K562 (cell line): ENCODE data around the gene ZDHHC3. TPM values are rescaled to one million over a fixed set of nuclear protein-coding genes. Genes with fewer than 3 reads are reported as not detected.

Experiments used
- ATAC-seq: fragments of 200-7000 bp; cut with Tn5 transposase; 3 replicates; pipeline ENCODE4 v1.9.1; 2020; ENCODE audit warnings: moderate library complexity
- BruUV-seq: library from RNA; stranded (reverse); fragments of 400-500 nt; replicated peaks from 2 replicates; lab custom pipeline; 2021; lab: Mats Ljungman, UMichigan
- CTCF ChIA-PET: fragments of 300-600 bp; formaldehyde crosslinking; extraction: SDS; loops from one replicate; lab custom pipeline; 2021; ENCODE audit warnings: low intra/inter-chr PET ratio; lab: Yijun Ruan, JAX
- POLR2A ChIA-PET: fragments of 300-600, 350-650 bp; sonication (Branson Sonifier 250); formaldehyde crosslinking; extraction: SDS; loops from one replicate; lab custom pipeline; 2021; ENCODE audit warnings: antibody characterized with exemption, inconsistent platforms; lab: Yijun Ruan, JAX
- DNase-seq, 4 experiments: peaks; one replicate each; pipeline versions ENCODE4 v3.0.0 to v3.0.0-alpha.2; 2011 to 2018; ENCODE audit warnings: low spot score in 3 of 4, mixed read lengths in 3 of 4; ENCODE audit errors: extremely low read depth in 1 of 4
- FAIRE-seq: peaks from 2 replicates; lab custom pipeline; 2011; peaks lifted over from hg19 to GRCh38; lab: Jason Lieb, UNC
- H2AFZ ChIP-seq: 2 replicates; pipeline ENCODE4 v1.6.0; 2011; ENCODE audit warnings: low read depth, low read length, control low read depth, inconsistent platforms
- H3K27ac ChIP-seq: fragments of 200-600 bp; 3 replicates; pipeline ENCODE4 v1.8.0; 2011; ENCODE audit warnings: low read depth, mild to moderate bottlenecking, control low read depth, inconsistent platforms, low read length, moderate library complexity, mixed read lengths; ENCODE audit errors: extremely low read depth
- H3K27me3 ChIP-seq, 2 experiments: fragments of 300-600 bp in 1 of 2; 2 replicates in 1 of 2; 3 replicates in 1 of 2; pipeline versions ENCODE4 v1.6.0 to v1.8.0; 2011; ENCODE audit warnings: inconsistent platforms in 2 of 2, low read length in 2 of 2, mild to moderate bottlenecking in 1 of 2, mixed read lengths in 1 of 2, moderate library complexity in 1 of 2; ENCODE audit not compliant: control insufficient read depth in 2 of 2, insufficient read depth in 2 of 2
- H3K36me3 ChIP-seq: fragments of 300-600 bp; 3 replicates; pipeline ENCODE4 v1.8.0; 2011; ENCODE audit warnings: mild to moderate bottlenecking, low read length, inconsistent platforms; ENCODE audit not compliant: control insufficient read depth, insufficient read depth
- H3K4me1 ChIP-seq, 2 experiments: fragments of 200-600 bp in 1 of 2; replicated peaks in 1 of 2; 2 replicates in 1 of 2; 3 replicates in 1 of 2; pipeline versions ENCODE4 v1.5.1 to v1.8.0; 2011; ENCODE audit warnings: inconsistent platforms in 2 of 2, low read length in 2 of 2, mild to moderate bottlenecking in 1 of 2, mixed read lengths in 1 of 2, moderate library complexity in 1 of 2; ENCODE audit not compliant: control insufficient read depth in 2 of 2, insufficient read depth in 2 of 2
- H3K4me2 ChIP-seq: 2 replicates; pipeline ENCODE4 v1.6.1; 2011; ENCODE audit warnings: low read length, control low read depth, inconsistent platforms, mixed read lengths; ENCODE audit not compliant: insufficient read depth
- H3K4me3 ChIP-seq: fragments of 200-600 bp; sonication (generic), shearing (Covaris generic); 2 replicates; pipeline ENCODE4 v1.5.1; 2016; ENCODE audit warnings: control low read depth, inconsistent platforms
- H3K79me2 ChIP-seq: fragments of 200-600 bp; 3 replicates; pipeline ENCODE4 v1.8.0; 2011; ENCODE audit warnings: low read length, inconsistent platforms; ENCODE audit not compliant: control insufficient read depth, insufficient read depth
- H3K9ac ChIP-seq, 2 experiments: 2 replicates each; pipeline versions ENCODE4 v1.6.0 to v1.6.1; 2011; ENCODE audit warnings: low read depth in 2 of 2, low read length in 2 of 2, control low read depth in 1 of 2, inconsistent platforms in 1 of 2, mild to moderate bottlenecking in 1 of 2, mixed read lengths in 1 of 2; ENCODE audit not compliant: insufficient read depth in 1 of 2
- H3K9me1 ChIP-seq: one replicate; pipeline ENCODE4 v1.6.0; 2011; ENCODE audit warnings: inconsistent platforms, mild to moderate bottlenecking, low read length, moderate library complexity; ENCODE audit not compliant: control insufficient read depth, insufficient read depth
- H3K9me3 ChIP-seq: replicated peaks from 2 replicates; pipeline ENCODE4 v1.5.1; 2011; ENCODE audit warnings: low read depth, low read length, inconsistent platforms; ENCODE audit not compliant: control insufficient read depth, insufficient read depth
- H4K20me1 ChIP-seq: replicated peaks from 2 replicates; pipeline ENCODE4 v1.6.1; 2011; ENCODE audit warnings: low read length, inconsistent platforms, mixed read lengths; ENCODE audit not compliant: control insufficient read depth, insufficient read depth
- CREM ChIP-seq: IDR thresholded peaks from 2 replicates; pipeline ENCODE4 v1.6.1; 2014; ENCODE audit warnings: antibody characterized with exemption, low read depth
- ERF ChIP-seq: fragments of 450-650 bp; formaldehyde crosslinking; IDR thresholded peaks from 2 replicates; pipeline ENCODE4 v1.4.0; 2020; ENCODE audit warnings: mild to moderate bottlenecking, mixed read lengths
- HMGN3 ChIP-seq: IDR thresholded peaks from 2 replicates; pipeline ENCODE4 v1.6.1; 2011; ENCODE audit warnings: borderline replicate concordance, low read depth, mild to moderate bottlenecking, mixed read lengths, low read length; ENCODE audit not compliant: insufficient read length; ENCODE audit errors: extremely low read depth
- KLF10 ChIP-seq: fragments of 250-450 bp; sonication (Bioruptor Pico); IDR thresholded peaks from 2 replicates; pipeline ENCODE4 v1.6.1; 2021; ENCODE audit warnings: matching md5 sums
- MBD2 ChIP-seq: sonication (generic); IDR thresholded peaks from 2 replicates; pipeline ENCODE4 v1.6.1; 2016; ENCODE audit warnings: low read depth, borderline replicate concordance
- NFIC ChIP-seq: fragments of 450-650 bp; IDR thresholded peaks from 2 replicates; pipeline ENCODE4 v1.6.1; 2017; ENCODE audit warnings: mild to moderate bottlenecking, inconsistent platforms
- SNAPC5 ChIP-seq: fragments of 250-450 bp; sonication (Bioruptor Pico); IDR thresholded peaks from 2 replicates; pipeline ENCODE4 v1.8.0; 2021; ENCODE audit warnings: moderate library complexity, mild to moderate bottlenecking, inconsistent platforms
- ZFP30 ChIP-seq: fragments of 250-450 bp; sonication (Bioruptor Pico); IDR thresholded peaks from 2 replicates; pipeline ENCODE4 v1.8.0; 2022; ENCODE audit warnings: moderate library complexity, mild to moderate bottlenecking, inconsistent platforms, borderline replicate concordance
- ZNF780A ChIP-seq: fragments of 250-450 bp; sonication (Bioruptor Pico); IDR thresholded peaks from 2 replicates; pipeline ENCODE4 v1.5.0; 2021; ENCODE audit warnings: mild to moderate bottlenecking
- WGBS: fragments of 100-300 bp; shearing (Covaris generic); methylation state at CpG from one replicate; pipeline ENCODE4 v1.1.6; 2016; ENCODE audit warnings: low coverage, mixed read lengths; ENCODE audit not compliant: insufficient coverage; ENCODE audit errors: missing lambda C conversion rate; 5-methylcytosine and 5-hydroxymethylcytosine counted together
- in situ Hi-C: fragments of 300-500 bp; cut with MboI; formaldehyde crosslinking; loops from 4 replicates; pipeline ENCODE4 v1.15.0; 2018; ENCODE audit warnings: inconsistent platforms, mixed read lengths
- intact Hi-C: fragments of 100-400 bp; cut with micrococcal nuclease; formaldehyde crosslinking; loops from 2 replicates; pipeline ENCODE4 v1.14.2; 2022
- polyA plus RNA-seq, 8 experiments: library from polyadenylated mRNA; depleted of rRNA in 4 of 8; stranded (reverse) in 5 of 8; unstranded in 3 of 8; fragments of >200 nt; fragmentation: Nextera tagmentation in 2 of 8; fragmentation: Illumina TruSeq in 1 of 8; extraction: Ambion mirVana in 2 of 8; extraction: Trizol in 1 of 8; gene quantifications; 2 replicates each; pipeline versions ENCODE4 v1.2.1 to v1.2.3, GENCODE V29; 2011 to 2014; ENCODE audit warnings: inconsistent platforms in 1 of 8, missing spikeins in 1 of 8
- total RNA-seq, 7 experiments: library from RNA; depleted of rRNA in 6 of 7; stranded (reverse); fragments of >200 nt in 6 of 7; fragmentation: Illumina TruSeq in 2 of 7; extraction: Trizol in 2 of 7; gene quantifications; 2 replicates each; pipeline versions ENCODE4 v1.2.1 to v1.2.3, GENCODE V29; 2011 to 2021; ENCODE audit warnings: low replicate concordance in 1 of 7
- TF ChIP-seq, protein P1 (sequence below): IDR thresholded peaks from 2 replicates; pipeline ENCODE4 v1.6.1; 2011; ENCODE audit not compliant: insufficient read length; ENCODE audit errors: extremely low read depth
- TF ChIP-seq, protein P2 (sequence below), 2 experiments: fragments of 450-650 bp in 1 of 2; sonication (generic) in 1 of 2; formaldehyde crosslinking in 1 of 2; IDR thresholded peaks; 2 replicates each; pipeline versions ENCODE4 v1.7.1 to v1.9.0; 2016 to 2022; ENCODE audit warnings: inconsistent platforms in 1 of 2, mild to moderate bottlenecking in 1 of 2, missing genetic modification reagents in 1 of 2
- TF ChIP-seq, protein P3 (sequence below): sonication (generic); formaldehyde crosslinking; IDR thresholded peaks from 2 replicates; pipeline ENCODE4 v1.8.0; 2022; ENCODE audit warnings: missing genetic modification reagents, mild to moderate bottlenecking, borderline replicate concordance

ZDHHC3 gene
- total and polyA plus RNA-seq, 9 of the 15 experiments (the other 6 are each of a cell fraction or from before 2014, with no cell fraction given) = 10.3 to 120 (median 67.2) TPM

GRCh38 chr3:44989141-44989540 lies 13.2 kb upstream of the ZDHHC3 start:
- in situ Hi-C loops (no loop called here), intact Hi-C loops (no loop called here)
- no peak overlapping the region for H2AFZ ChIP-seq
- H3K79me2 ChIP-seq = peaks cover 74% of the 10 kb centered on the region
- H3K9me3 ChIP-seq = 0 out of 2 replicates have a peak, but pooled peaks cover 2% of the 10 kb centered on the region
- peaks cover 80% of the 10 kb centered on the region for H3K36me3 ChIP-seq
- WGBS = 94% methylated on average over 8 of the region's 8 CpGs
- no peak overlapping the region for H3K4me2 ChIP-seq
- DNase-seq (no peak), FAIRE-seq (no peak), ATAC-seq (no peak)
- POLR2A ChIA-PET = interaction anchor here (0.7 to 1.0 kb wide), 2 partner anchors 12 to 14 kb away, joined by 3 to 8 read pairs; partner anchors contain the start of genes EXOSC7 and ZDHHC3
- H3K4me3 ChIP-seq = no peak overlapping the region
- peaks cover 0 to 3% of the 10 kb centered on the region in 2 experiments; a peak in 3 of 5 replicates for H3K4me1 ChIP-seq
- peaks cover 14% of the 10 kb centered on the region for H3K9me1 ChIP-seq
- no peak overlapping the region for H3K27ac ChIP-seq
- H3K9ac ChIP-seq = no peak overlapping the region
- no TSS peak for BruUV-seq
- H4K20me1 ChIP-seq = peaks cover 20% of the 10 kb centered on the region; the same call in 1 of the 2 replicates
- CTCF ChIA-PET = no interaction called here
- no peaks in the 10 kb centered on the region for H3K27me3 ChIP-seq
- TF ChIP-seq ZFP30 (CRISPR knock-in tag) (no peak), ZNF780A (CRISPR knock-in tag) (no peak), ERF (no peak), HMGN3 (no peak), KLF10 (no peak), SNAPC5 (CRISPR knock-in tag) (no peak), CREM (no peak), NFIC (no peak), MBD2 (no peak)
- TF ChIP-seq, protein P1, sequence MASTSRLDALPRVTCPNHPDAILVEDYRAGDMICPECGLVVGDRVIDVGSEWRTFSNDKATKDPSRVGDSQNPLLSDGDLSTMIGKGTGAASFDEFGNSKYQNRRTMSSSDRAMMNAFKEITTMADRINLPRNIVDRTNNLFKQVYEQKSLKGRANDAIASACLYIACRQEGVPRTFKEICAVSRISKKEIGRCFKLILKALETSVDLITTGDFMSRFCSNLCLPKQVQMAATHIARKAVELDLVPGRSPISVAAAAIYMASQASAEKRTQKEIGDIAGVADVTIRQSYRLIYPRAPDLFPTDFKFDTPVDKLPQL = no peak
- TF ChIP-seq, protein P2, sequence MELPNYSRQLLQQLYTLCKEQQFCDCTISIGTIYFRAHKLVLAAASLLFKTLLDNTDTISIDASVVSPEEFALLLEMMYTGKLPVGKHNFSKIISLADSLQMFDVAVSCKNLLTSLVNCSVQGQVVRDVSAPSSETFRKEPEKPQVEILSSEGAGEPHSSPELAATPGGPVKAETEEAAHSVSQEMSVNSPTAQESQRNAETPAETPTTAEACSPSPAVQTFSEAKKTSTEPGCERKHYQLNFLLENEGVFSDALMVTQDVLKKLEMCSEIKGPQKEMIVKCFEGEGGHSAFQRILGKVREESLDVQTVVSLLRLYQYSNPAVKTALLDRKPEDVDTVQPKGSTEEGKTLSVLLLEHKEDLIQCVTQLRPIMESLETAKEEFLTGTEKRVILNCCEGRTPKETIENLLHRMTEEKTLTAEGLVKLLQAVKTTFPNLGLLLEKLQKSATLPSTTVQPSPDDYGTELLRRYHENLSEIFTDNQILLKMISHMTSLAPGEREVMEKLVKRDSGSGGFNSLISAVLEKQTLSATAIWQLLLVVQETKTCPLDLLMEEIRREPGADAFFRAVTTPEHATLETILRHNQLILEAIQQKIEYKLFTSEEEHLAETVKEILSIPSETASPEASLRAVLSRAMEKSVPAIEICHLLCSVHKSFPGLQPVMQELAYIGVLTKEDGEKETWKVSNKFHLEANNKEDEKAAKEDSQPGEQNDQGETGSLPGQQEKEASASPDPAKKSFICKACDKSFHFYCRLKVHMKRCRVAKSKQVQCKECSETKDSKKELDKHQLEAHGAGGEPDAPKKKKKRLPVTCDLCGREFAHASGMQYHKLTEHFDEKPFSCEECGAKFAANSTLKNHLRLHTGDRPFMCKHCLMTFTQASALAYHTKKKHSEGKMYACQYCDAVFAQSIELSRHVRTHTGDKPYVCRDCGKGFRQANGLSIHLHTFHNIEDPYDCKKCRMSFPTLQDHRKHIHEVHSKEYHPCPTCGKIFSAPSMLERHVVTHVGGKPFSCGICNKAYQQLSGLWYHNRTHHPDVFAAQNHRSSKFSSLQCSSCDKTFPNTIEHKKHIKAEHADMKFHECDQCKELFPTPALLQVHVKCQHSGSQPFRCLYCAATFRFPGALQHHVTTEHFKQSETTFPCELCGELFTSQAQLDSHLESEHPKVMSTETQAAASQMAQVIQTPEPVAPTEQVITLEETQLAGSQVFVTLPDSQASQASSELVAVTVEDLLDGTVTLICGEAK (IDR thresholded peaks at IDR 0.05) = no peak
- TF ChIP-seq, protein P2 (CRISPR knock-in tag; IDR thresholded peaks at IDR 0.05) = no peak
- TF ChIP-seq, protein P3, sequence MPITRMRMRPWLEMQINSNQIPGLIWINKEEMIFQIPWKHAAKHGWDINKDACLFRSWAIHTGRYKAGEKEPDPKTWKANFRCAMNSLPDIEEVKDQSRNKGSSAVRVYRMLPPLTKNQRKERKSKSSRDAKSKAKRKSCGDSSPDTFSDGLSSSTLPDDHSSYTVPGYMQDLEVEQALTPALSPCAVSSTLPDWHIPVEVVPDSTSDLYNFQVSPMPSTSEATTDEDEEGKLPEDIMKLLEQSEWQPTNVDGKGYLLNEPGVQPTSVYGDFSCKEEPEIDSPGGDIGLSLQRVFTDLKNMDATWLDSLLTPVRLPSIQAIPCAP = no peak
